NCI-H2171 treated with DMSO at 0.1 percent for 48 hours (cell line): ENCODE data around the gene RGS17.
"Not testable (repeated sequence)": the region's sequence is repeated elsewhere in the genome, so short reads cannot be mapped to it uniquely, and the experiment has no call there.

Experiments used
- DNase-seq: peaks from one replicate; lab custom pipeline; 2025; lab: John Stamatoyannopoulos, UW

The RGS17 gene

DNA sequence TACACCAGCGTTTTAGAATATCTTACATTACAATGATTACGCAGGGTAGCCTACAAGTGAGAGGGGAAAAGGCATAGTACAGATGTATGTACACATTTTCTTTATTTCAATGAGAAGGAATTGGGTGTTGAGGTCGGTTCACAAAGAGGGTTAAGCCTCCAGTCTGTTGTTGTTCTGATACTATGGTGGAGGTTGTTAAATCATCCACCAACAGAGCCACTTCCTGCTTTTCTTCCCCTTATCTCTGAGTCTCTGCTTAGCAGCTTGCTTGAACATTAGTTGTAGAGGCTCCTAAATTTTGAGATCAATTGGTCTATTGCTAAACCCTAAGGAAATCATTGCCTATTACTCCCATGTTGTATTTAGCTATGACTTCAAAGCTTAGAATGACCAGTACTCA is 7.3 kb downstream of the RGS17 start:
- no peak for DNase-seq

DNA sequence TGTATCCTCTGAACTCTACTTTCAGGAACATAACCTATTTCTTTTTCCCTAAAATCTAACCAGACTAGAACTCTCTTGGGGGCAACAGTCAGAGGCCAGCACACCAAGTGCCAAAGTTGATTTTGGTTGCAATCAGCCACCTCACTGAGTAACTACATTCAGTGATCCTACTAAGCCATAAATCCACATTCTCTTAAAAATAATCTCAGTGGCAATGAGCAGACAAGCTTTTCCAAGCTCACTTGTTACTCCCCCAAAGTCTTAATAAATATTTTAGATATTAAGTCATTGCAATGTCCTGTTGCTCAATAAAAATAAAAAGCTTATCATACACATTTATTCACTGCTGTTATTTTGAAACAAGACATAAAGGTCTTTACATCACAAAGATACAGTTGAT is 9.8 kb downstream of the RGS17 start:
- DNase-seq, result no peak

DNA sequence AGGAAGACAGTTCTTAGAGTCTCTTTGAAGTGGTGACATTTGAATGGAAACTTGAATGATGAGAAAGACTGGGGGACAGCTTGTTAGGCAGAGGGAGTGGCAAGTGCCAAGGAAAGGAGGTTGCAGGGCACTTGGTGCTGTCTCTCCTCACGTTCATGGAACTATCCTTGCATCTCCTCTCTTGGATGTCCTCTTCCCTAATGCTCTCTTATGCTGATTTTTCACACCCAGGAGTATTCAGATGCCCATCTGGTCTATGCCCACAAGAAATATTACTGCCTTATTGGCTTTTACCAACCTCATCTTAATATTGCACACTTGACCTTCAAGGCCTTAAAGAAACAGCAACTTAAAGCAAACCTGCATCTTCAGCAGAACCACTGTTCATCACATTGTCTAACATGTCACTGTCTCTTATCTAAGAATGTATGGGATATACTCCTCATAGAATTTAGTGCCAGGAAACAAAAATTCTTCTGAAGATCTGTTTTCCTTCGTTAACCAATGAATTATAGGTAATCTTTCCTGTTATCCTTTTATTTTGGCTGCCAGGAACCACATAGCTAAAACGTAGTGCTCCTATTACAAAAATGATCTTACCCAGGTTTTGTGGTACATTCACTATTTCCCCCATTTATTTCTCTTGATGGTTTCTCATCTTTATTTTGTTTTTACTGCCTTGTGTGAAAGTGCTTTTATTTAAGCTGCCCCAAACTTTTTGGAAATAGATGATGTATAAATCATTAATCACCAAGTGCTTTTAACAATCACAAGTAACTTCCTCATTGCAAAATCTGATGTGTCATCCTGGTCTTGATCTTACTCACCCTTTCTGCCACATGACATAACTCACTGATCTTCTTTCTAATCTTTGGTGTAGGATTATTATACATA is 12.8 kb downstream of the RGS17 start:
- DNase-seq, result no peak

DNA sequence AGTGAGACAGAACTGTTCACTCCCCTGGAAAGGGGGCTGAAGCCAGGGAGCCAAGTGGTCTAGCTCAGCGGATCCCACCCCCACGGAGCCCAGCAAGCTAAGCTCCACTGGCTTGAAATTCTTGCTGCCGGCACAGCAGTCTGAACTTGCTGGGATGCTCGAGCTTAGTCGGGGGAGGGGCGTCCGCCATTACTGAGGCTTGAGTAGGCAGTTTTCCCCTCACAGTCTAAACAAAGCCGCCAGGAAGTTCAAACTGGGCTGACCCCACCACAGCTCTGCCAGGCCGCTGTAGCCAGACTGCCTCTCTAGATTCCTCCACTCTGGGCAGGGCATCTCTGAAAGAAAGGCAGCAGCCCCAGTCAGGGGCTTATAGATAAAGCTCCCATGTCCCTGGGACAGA is 20.0 kb downstream of the RGS17 start:
- DNase-seq, result not testable (repeated sequence)

DNA sequence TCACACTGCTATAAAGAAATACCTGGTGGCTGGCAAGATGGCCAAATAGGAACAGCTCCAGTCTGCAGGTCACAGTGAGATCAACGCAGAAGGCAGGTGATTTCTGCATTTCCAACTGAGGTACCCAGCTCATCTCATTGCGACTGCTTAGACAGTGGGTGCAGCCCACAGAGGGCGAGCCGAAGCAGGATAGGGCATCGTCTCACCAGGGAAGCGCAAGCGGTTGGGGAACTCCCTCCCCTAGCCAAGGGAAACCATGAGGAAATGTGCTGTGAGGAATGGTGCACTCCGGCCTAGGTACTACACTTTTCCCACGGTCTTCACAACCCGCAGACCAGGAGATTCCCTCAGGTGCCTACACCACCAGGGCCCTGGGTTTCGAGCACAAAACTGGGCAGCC is 20.5 kb downstream of the RGS17 start:
- DNase-seq, result not testable (repeated sequence)

DNA sequence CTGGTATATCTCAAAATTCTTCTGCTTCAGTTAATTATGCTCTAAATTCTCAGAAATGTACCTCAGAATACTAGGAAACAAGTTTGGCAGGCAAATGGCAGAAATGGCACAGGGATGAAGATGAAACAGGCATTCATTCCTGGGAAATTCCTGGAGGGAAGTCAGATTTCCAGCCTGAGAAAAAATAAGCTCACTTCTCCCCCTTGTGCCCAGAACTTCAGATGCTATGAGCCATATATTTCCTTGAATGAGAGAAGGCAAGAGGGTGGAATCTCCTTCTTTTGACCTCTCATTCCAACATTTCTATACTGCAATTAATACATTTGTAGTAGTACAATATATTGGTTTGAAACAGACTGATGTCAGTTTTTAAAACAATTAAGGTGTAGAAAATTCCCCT is 22.8 kb downstream of the RGS17 start:
- DNase-seq, result no peak

DNA sequence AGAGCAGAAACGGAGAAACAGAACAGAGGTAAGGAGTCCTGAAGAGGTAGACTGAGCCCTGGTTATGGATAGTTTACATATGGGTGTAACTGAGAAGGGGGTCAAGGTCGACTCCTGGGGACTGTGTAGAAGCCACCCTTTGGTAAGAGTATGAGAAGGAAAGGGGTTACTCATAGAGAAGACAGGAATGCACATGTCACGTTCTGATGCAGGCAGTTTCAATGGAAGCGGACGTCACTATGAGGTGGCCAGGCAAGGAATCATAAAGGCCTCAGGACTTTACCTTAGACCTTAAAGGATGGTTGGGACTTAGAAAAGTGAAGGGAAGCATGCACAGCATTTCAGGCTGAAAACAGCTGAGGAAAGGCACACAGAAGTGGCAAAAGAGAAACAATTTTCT is 25.1 kb downstream of the RGS17 start:
- no peak for DNase-seq

DNA sequence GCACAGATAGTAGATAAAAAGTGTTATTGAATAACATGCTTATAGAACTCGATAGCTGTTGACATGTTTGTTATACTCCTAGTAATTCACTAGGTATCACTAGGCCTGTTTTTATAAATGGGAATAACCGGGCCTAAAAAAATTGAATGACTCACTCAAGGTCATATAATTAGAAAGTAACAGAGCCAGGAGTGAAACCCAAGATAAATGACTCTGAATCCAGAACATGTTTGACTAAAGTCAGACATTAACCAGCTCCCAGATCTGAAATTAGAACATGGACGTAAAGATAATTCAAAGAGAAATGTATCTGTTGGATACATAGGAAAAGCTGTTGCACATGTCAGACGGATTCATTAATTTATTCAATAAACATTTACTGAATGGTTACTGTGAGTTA is 26.9 kb downstream of the RGS17 start:
- DNase-seq, result no peak

DNA sequence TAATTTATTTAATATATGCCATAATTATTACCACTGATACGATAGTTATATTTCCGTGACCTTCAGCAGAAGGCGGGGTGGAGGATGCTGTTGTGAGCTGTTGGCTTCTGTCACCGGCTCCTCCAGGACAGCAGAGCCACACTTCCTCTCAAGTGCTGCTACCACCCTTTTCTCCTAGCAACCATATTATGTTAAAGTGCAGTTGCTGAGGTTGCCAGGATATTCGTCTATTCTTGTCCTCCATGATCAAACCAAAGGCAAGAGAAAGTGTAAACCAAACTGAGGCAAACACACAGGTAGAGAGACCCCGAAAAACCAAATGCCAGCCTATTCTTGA is 27.8 kb downstream of the RGS17 start:
- no peak for DNase-seq

DNA sequence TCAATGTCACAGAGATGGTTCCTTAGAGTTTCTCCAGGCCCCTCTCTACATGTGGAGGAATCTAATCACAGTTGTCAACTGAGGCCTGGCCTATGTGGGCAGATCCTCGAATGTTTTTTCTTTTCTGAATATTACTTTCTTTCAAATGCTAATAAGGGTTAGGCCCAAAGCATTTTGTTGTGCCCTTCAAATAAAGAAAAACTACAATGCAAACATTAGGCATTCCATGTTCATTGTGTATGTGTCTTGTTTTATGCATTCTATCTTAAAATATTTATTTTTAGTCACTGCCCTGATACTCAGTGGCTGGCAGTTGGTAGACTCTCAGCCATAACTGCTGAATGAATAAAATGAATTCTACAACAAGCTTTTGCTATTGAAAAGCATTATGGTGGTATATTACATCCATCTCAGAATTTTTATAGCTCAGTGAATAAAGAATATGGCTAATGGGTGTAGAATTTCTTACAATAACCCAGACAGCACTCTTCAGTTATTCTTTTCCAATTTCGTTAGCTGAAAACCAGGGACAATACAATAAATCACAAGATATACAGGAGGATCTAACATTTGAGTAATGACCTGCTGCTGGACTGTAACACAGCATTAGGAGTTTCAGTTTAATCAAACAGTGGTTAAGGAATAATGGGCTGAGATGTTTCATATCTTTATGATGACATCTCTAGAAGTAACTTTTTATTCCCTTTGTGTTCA is 28.3 kb downstream of the RGS17 start:
- no peak for DNase-seq

DNA sequence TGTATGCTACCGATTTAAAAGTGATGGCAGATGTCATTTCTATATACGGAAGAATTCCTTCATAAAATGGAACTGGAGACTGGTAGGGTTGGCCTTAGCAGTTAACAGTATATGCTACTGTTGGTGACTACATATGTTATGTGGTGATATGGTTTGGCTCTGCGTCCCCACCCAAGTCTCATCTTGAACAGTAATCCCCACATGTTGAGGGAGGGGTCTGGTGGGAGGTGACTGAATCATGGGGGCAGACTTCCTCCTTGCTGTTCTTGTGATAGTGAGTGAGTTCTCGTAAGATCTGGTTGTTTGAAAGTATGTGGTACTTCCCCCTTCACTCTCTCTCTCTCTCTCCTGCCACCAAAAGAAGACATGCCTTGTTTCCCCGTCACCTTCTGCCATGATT is 29.6 kb downstream of the RGS17 start:
- no peak for DNase-seq

DNA sequence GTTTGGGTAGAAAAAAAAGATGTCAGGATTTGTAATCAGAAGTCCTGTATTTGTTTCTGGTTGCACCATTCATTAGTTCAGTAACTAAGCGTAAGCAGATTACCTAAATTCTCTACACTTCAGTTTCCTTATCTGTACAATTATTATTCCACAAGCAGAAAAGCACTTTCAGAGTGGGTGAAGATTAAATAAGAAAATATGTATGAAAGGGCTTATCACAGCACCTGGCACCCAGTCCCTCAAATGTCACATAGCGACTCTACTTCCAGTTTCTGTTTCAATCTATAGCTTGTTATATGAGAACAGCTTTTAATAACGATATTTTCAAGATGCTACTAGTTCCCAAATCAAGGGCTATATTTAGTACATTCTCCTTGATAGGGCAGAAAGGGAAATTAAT is 31.4 kb downstream of the RGS17 start:
- no peak for DNase-seq

DNA sequence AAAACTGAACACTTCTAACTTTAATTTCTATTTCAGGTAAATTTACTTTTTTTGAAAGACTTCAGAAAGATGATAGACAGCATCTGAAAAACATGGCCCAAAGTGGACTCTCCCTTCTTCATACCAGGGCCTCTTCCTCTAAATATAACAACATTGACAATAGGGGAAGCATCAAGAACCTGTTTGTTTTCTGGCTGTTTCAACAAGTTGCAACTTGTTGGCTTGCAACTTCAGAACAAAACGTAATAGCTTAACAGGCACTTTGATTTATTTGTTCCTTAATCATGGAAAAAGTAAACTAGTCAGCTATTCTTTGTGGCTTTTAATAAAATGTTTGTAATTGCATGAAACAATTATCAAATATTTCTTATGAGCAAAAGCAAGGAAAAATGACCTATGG is 34.3 kb downstream of the RGS17 start:
- no peak for DNase-seq

DNA sequence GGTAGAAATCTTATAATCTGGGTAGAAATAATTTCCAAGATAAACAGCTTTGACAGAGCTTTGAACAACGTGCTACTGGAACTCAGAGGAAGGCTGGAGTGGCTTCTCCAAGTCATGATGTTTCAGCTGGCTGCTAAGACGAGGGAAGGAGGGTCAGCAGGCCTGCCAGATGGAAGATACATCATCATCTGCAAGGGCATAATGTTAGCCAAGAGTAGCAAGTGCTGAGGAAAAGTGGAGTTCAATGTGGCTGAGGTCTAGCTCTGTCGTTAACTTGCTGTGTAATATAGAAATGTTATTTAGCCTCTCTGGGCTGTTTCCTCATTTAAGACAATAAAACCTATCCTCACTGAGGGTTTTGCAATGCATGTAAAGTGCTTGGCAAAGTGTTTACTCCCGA is 35.1 kb downstream of the RGS17 start:
- no peak for DNase-seq

DNA sequence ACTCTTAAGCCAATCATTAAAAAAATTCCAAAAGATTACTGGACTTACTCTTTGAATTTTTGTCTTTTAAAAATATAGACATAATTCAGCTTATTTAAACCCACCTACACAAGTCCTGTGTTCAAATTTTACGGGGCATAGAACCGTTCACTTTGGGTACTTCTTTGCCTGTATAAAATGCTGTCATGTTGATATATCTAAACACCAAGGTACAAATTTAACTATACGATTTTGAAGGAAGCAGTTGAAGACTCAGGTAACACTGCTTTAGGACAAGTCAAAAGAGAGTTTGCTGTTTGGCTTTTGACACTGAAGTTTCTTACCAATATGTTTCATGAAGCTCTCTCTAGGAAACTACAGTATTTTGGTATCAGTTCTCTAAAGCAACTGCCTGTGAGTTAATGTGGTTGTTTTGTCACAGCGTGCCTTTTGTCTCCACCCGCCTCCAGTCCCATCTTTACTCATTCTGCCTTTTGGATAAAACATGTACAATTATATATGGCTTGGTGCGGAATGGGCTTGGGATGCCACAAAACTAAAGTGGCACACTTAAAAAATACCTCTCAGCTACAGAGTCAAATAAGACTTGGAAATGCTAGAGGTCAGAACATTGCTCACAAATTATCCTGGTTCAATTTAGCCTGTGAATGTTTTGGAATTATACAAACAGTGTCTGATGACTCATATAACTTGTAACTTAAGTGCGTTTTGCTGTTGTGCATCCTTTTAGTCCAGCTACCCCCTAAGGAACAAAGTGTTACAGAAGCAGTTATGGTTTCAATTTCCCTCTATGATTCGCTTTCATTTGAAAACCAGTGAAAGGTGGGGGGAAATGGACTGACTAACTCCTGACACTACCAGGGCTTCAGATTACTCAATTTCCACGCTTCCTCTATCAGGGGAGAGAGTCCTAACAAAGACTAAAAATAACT is 38.7 kb downstream of the RGS17 start:
- DNase-seq, result no peak

DNA sequence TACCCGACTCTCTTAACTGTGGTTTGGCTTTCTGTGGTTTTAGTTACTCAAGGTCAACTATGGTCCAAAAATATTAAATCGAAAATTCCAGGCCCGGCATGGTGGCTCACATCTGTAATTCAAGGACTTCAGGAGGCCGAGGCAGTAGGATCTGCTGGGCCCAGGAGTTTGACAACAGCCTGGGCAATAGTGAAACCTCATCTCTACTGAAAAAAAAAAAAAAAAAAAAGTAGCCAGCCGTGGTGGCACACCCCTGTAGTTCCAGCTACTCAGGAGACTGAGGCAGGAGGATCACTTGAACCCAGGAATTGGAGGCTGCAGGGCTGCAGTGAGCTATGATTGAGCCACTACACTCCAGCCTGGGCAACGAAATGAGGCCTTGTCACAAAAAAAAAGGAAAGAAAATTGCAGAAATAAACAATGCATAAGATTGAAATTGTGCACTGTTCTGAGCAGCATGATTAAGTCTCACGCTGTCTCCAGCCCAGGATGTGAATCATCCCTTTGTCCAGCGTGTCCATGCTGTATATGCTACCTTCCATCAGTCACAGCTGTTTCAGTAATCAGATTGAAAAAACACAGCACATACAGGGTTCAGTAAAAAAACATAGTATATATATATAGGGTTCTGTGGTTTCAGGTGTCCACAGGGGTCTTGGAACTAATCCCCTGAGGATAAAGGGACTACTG is 40.7 kb downstream of the RGS17 start:
- no peak for DNase-seq

DNA sequence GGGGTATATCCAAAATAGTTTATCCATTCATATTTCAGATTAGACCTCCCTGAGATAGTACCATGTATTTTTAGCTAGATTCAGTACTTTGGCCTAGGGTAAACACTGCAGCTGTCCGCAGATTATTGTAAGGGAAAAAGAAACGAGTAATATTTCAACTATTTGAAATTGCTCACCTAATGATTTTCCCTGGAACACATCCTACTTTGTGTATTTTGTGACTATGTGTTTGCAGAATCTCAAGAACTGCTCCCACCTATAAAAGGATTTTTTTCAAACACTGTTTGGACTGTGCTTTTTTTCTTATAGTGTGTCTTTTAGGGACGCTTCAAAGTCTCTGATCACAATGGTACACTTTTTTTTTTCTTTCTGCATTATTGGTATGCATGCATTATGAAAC is 42.3 kb downstream of the RGS17 start:
- no peak for DNase-seq

DNA sequence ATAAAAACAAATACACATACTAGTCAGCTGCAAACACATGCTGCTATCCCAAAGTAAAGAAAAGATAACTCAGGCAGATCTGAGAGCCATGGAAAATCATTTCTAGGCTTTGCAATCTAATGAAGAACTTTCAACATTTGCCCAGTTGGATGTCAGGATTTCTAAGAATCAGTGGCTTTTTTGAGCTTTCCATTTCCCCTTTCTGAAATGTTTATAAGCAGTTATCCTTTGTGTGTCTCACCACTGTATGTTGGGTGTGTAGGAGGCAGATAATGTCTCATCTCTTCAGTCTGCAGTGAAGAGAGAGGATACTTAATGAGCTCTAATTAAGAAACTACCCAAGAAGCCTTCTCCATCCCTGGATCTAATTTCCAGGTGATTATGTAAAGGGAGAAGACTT is 43.6 kb downstream of the RGS17 start:
- no peak for DNase-seq

DNA sequence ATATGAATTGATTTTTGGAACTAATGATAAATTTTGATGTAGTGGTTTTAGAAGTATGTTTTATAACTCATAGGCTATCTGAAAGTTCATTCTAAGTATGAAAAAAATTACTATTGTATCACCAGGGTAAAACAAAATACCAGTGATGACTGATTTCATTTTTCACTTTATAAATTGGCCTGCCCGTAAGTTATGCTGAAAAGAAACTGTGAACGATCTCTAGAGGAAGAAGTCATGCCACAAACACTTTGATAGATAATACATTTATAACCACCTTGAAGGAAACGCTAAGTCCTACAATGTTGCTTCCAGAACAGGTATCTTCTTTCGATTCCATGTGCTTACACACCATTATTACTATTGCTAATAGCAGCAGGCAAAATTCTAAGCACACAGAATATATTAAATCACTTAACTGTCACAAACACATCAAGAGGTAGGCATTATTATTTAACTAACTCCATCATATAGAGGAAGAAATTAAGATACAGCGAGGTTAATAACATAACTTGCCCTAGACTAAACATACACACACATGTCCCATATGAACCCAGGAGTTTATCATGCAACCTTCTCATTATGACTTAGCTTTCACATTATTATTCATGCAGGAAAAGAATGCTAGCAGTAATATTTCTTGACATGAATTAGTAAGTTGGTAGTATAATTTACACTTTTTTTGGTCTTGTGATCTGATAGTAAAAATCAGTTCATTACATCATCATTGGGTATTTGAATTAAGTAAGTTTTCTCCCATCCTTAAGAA is 44.7 kb downstream of the RGS17 start:
- no peak for DNase-seq

DNA sequence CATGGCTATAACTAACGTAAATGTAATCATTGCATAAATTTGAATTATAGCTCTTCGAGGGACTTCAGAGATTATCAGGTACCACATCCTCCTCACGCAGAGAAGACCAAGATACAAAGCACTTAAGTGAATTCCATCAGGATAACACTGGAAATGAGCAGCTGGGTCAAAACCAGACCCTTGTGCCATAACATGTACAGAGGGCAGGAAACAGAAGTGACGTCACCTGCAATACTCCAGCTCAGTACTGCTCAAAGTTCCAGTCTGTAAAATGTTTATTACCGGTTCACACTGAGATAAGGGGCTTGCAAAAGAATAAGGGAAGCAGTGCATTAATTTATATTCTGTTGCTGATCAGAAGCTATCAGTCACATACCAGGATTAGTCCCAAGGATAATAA is 45.8 kb downstream of the RGS17 start:
- DNase-seq, result no peak

DNA sequence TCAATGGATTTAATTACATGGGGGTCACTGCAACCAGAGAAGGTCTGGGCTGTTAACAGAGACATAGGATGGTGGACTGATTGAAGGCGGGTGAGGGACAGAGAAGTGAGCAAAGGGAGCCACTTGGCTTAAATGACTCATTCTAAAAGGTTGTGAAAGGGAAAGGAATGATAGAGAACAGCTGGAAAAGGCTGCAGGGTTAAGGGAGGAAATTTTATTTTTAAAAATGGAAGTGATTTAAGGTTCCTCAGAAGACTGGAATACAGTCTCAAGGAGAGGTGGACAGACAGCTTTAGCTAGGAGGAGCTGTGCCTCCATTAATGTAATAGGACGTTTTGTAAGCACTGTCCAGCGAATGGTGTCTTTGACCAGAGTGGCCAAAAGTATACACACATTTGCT is 46.7 kb downstream of the RGS17 start:
- no peak for DNase-seq
